GM12874 (cell line): Measurements from ENCODE around the gene RIC8A.

Experiments used
- TF ChIP-seq, protein P1 (sequence below): IDR thresholded peaks from 2 replicates; pipeline ENCODE4 v1.5.1; 2011; ENCODE audit warnings: low read depth, mild to moderate bottlenecking, control low read depth, low read length, moderate library complexity; ENCODE audit not compliant: insufficient read depth

Gene RIC8A

DNA sequence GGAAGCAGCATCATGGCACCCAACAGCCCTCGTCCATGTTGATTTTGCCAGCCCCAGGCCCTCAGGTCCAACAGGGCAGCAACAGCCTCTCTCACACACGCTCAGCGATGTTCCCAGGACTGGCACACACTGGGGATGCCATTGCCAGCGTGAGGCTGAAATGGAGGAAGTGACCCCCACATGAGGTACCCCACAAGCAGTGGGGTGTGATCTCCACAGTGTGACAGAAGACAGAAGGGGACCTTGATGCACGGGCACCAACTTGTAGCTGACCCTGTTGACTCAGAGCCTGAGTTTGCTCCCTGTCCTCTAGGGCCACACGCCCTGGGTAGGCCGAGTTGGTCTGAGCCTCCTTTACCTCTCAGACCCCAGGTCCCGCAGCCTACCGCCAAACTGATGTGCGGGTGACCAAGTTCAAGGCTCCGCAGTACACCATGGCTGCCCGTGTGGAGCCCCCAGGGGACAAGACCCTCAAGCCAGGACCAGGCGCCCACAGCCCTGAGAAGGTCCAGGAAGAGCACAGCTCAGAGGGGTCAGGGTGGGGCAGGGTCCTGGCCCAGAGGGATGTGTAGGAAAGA is 8.4 kb upstream of the RIC8A start:
- TF ChIP-seq, protein P1, sequence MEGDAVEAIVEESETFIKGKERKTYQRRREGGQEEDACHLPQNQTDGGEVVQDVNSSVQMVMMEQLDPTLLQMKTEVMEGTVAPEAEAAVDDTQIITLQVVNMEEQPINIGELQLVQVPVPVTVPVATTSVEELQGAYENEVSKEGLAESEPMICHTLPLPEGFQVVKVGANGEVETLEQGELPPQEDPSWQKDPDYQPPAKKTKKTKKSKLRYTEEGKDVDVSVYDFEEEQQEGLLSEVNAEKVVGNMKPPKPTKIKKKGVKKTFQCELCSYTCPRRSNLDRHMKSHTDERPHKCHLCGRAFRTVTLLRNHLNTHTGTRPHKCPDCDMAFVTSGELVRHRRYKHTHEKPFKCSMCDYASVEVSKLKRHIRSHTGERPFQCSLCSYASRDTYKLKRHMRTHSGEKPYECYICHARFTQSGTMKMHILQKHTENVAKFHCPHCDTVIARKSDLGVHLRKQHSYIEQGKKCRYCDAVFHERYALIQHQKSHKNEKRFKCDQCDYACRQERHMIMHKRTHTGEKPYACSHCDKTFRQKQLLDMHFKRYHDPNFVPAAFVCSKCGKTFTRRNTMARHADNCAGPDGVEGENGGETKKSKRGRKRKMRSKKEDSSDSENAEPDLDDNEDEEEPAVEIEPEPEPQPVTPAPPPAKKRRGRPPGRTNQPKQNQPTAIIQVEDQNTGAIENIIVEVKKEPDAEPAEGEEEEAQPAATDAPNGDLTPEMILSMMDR: no peak

DNA sequence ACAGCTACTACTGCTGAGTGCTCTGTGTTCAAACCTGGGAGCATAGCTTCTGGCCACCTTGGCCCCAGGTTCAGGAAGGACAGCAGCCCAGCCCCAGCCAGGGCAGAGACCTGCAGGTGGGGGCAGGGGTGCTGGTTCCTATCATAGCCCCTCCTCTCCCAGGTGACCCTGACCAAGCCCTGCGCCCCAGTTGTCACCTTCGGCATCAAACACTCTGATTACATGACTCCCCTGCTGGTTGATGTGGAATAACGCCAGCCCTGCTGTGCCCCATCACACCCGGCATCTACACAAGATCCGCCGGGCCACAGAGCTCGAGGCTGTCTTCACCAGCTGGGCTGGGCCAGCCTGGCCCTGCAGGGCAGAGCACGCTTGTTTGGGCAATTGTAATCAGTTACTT is 7.7 kb upstream of the RIC8A start:
- TF ChIP-seq, protein P1: no peak

DNA sequence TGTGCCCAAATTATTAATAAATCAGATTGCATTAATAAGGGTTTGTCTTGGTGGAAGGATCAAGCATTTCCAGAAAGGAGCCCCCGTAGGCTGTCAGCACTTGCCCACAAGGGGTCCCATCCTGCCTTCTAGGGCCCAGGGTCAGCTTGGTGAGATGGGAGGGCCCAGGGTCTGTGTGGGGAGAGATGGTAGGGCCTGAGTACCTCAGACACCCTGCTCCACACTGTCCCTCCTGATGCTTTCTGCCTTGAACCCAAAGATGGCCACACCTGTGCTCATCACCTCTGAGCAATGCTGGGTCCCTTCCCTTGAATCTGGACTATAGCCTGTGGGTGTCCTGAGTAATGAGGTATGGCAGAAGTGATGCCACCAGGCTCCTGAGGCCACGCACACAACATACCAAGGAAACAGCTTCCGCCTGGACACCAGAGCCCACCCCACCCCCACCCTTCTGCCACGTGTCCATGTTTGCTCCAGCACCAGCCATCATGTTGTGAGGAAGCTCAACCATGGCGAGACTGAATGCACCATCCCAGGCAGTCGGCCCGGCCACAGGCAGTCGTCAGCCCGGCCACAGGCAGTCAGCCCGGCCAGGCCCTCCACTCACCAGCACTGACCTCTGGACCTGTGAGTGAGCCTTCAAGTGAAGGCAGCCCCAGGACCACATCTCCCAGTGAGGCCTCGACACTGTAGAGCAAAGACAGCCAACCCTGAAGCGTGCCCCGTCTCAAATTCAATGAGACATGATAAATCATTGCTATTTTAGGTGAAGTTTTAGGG is 7.1 kb upstream of the RIC8A start:
- TF ChIP-seq, protein P1: no peak

DNA sequence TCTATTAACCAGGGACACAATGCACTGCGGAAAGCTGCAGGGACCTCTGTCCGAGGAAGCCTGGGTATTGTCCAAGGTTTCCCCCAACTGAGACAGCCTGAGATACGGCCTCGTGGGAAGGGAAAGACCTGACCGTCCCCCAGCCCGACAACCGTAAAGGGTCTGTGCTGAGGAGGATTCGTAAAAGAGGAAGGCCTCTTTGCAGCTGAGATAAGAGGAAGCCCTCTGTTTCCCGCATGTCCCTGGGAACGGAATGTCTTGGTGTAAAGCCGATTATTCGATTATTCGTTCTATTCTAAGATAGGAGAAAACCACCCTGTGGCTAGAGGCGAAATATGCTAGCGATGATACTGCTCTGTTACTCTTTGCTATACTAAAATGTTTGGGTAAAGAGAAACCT is 5.5 kb upstream of the RIC8A start:
- TF ChIP-seq, protein P1: no peak

DNA sequence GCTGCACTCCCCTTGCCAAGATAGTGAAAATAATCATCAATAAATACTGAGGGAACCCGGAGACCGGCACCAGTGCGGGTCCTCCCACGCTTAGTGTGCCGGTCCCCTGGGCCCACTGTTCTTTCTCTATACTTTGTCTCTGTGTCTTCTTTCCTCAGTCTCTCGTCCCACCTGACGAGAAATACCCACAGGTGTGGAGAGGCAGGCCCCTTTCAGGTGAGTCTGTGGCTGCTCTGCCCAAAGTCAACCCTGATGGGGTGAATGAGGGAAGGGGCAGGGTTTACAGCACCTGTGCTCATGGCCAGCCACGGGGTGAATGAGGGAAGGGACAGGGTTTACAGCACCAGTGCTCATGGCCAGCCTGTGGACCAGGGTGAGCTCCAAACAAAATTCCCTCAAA is 5.0 kb upstream of the RIC8A start:
- TF ChIP-seq, protein P1: no peak

DNA sequence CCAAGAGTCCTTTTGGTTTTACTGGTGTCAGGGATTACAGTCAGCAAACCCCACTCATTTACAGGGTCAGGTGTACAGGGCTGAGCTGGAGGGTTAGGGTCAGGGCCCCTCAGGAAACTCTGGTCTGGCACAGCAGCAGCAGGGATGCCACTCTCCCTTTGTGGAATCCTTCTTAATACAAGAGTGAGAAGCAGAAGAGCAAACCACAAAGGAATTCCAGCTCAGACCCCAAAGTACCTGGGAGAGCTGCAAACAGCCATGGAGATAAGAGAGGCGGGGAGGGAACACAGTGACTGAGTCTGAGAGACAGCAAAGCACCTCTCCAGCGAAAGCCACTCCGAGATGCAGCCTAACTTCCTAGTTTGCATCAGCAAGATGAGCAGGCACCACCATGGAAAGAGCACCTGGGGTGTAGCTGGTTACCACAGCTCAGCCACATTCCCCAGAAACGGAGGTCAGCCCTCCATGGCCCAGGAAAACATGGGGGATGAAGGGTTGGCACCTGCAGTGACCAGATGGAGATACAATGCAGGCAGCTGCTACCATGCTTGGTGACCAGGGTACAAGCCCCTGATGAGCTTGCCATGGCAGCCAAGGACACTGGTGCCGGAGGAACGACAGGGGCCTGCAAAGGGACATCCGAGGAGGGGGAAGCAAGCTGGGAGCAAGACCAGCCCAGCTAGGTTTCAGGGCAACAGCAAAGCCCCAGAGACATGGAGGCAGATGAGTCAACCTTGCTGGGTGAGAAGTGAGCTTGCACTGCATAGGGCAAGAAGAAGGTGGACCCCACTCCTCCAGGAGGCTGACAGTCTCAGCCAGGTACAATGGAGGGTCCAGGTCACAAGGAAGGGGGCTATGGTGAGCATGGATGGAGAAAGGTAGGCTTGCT is 4.2 kb upstream of the RIC8A start:
- TF ChIP-seq, protein P1: no peak

DNA sequence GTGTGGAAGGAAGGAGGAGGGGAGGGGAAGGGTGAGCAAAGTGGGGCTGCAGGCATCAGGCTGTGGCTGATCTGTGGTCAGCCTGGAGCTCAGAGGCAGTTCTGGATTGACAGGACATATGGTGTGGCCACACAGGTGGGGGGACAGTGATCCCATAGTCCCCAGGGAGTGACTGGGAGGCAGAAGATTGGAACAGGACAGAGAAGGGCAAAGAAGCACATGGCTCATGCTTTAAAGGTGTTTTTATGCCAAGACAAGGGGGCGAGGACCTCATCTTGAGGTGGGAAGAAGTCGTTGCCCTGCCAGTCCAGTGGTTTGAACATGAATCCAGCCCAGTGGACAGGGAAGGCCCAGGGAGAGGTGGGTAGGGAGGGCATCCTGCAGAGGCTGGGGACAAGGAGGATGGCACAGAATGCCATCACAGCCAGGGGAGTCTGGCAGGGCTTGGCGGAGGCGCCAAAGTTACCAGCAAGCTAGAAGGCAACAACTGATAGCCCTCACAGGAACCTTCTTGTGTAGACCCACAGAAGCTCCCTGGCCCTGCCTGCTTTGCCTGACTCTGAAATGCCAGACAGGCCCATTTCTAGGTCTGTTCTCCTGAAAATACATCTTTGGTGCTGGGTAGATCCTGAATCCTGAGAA is 3.4 kb upstream of the RIC8A start:
- TF ChIP-seq, protein P1: no peak
